Body of pancreas (tissue), 4 donors: ENCODE results near the gene RMI2. TPM values are rescaled to one million over a fixed set of nuclear protein-coding genes. Genes with fewer than 3 reads are reported as not detected.

ENCODE experiments used
- ATAC-seq: fragments of 150-250 bp; one replicate; pipeline ENCODE4 v1.9.1; 2016
- DNase-seq, 4 donors: peaks; one replicate each; pipeline ENCODE4 v3.0.0-alpha.2; 2019
- H3K27ac ChIP-seq, 4 donors: fragments of 200-600 bp; sonication (generic); 1 replicate in 3 of 4; 2 replicates in 1 of 4; pipeline versions ENCODE4 v1.5.1 to v1.6.1; 2016 to 2019; ENCODE audit warnings: mild to moderate bottlenecking in 1 of 4, mixed read lengths in 1 of 4, moderate library complexity in 1 of 4
- H3K27me3 ChIP-seq, 2 donors: fragments of 200-600 bp; sonication (generic); one replicate each; pipeline ENCODE4 v1.6.0; 2016; ENCODE audit warnings: mild to moderate bottlenecking in 1 of 2
- H3K36me3 ChIP-seq, 2 donors: fragments of 200-600 bp; sonication (generic); replicated peaks in 1 of 2; 2 replicates each; pipeline ENCODE4 v1.5.1; 2016; ENCODE audit warnings: low read depth in 2 of 2; ENCODE audit not compliant: insufficient read depth in 1 of 2
- H3K4me1 ChIP-seq: fragments of 200-600 bp; sonication (generic); one replicate; pipeline ENCODE4 v1.6.0; 2016
- H3K4me3 ChIP-seq, 2 donors: fragments of 200-600 bp; sonication (generic); 1 replicate in 1 of 2; 2 replicates in 1 of 2; pipeline ENCODE4 v1.5.1; 2016 to 2019
- H3K9me3 ChIP-seq, 3 donors: fragments of 200-600 bp; sonication (generic); 1 replicate in 2 of 3; 2 replicates in 1 of 3; pipeline ENCODE4 v1.5.1; 2016
- POLR2A ChIP-seq, 3 donors: fragments of 450-650 bp; IDR thresholded peaks; one replicate each; pipeline ENCODE4 v1.6.1; 2016; ENCODE audit warnings: antibody characterized with exemption in 3 of 3, mild to moderate bottlenecking in 2 of 3
- WGBS, 2 donors: methylation state at CpG; one replicate each; pipeline ENCODE4 v1.1.5; 2017; 5-methylcytosine and 5-hydroxymethylcytosine counted together
- intact Hi-C: fragments of 100-400 bp; cut with DNase I; formaldehyde crosslinking; loops from one replicate; pipeline ENCODE4 v1.15.1; 2023
- total RNA-seq, 2 donors: library from RNA; depleted of rRNA; stranded (reverse); fragments of >200 nt; gene quantifications; one replicate each; pipeline ENCODE4 v1.1.0, GENCODE V29; 2016
- TF ChIP-seq, protein P1 (sequence below), 7 experiments: fragments of 450-650 bp in 4 of 7; fragments of 200-600 bp in 3 of 7; sonication (generic) in 3 of 7; IDR thresholded peaks; one replicate each; pipeline ENCODE4 v1.5.1; 2016 to 2019; ENCODE audit warnings: antibody characterized with exemption in 7 of 7

RMI2 gene
- total RNA-seq, 2 donors from 2014 or later = 1.3 to 3.0 TPM

GRCh38 chr16:11350921-11351335 is 5.7 kb downstream of the RMI2 start:
- peak overlapping the region in 1 of 4 donors; percentile 71 for H3K27ac ChIP-seq
- intact Hi-C loops = no loop called here
- DNase-seq (no peak), ATAC-seq (no peak)
- H3K36me3 ChIP-seq = no peaks in the 10 kb centered on the region
- WGBS, 2 donors = 73 to 88% methylated on average over 8 of the region's 8 CpGs
- H3K4me1 ChIP-seq = peaks cover 10% of the 10 kb centered on the region
- H3K4me3 ChIP-seq = no peak overlapping the region
- TF ChIP-seq, protein P1, sequence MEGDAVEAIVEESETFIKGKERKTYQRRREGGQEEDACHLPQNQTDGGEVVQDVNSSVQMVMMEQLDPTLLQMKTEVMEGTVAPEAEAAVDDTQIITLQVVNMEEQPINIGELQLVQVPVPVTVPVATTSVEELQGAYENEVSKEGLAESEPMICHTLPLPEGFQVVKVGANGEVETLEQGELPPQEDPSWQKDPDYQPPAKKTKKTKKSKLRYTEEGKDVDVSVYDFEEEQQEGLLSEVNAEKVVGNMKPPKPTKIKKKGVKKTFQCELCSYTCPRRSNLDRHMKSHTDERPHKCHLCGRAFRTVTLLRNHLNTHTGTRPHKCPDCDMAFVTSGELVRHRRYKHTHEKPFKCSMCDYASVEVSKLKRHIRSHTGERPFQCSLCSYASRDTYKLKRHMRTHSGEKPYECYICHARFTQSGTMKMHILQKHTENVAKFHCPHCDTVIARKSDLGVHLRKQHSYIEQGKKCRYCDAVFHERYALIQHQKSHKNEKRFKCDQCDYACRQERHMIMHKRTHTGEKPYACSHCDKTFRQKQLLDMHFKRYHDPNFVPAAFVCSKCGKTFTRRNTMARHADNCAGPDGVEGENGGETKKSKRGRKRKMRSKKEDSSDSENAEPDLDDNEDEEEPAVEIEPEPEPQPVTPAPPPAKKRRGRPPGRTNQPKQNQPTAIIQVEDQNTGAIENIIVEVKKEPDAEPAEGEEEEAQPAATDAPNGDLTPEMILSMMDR (IDR thresholded peaks at IDR 0.05) = no peak
- TF ChIP-seq POLR2A (IDR thresholded peaks at IDR 0.05) = no peak
- H3K9me3 ChIP-seq = no peaks in the 10 kb centered on the region
- no peaks in the 10 kb centered on the region for H3K27me3 ChIP-seq

DNA sequence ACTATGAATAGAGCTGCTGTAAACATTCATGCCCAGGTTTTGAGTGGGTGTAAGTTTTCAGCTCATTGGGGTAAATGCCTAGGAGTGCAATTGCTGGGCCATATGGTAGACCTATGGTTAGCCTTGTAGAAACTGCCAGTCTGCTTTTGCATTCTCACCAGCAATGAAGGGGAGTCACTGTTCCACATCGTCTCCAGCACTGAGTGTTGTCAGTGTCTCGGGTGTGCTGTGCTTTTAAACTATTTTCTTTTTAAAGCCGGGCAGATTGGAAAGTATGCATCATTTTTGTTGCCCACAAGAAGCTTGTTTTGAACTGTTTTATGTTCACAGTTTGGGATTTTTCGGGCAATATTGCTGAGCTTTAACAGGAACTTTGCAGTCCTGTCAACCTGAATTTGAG is 7.9 kb downstream of the RMI2 start:
- intact Hi-C loops = no loop called here
- H3K4me3 ChIP-seq = no peak overlapping the region
- no peaks in the 10 kb centered on the region for H3K9me3 ChIP-seq
- H3K36me3 ChIP-seq = no peaks in the 10 kb centered on the region
- ATAC-seq (no peak), DNase-seq (no peak)
- no peak overlapping the region for H3K27ac ChIP-seq
- TF ChIP-seq POLR2A (IDR thresholded peaks at IDR 0.05) = no peak
- TF ChIP-seq, protein P1 (IDR thresholded peaks at IDR 0.05) = no peak
- 49 to 75% methylated on average over 4 of the region's 4 CpGs for WGBS, 2 donors
- H3K4me1 ChIP-seq = peaks cover 27% of the 10 kb centered on the region
- H3K27me3 ChIP-seq = no peaks in the 10 kb centered on the region

- H3K9me3 ChIP-seq = no peaks in the 10 kb centered on the region
- 84 to 92% methylated on average over 5 of the region's 5 CpGs for WGBS, 2 donors
- no peak overlapping the region for H3K4me3 ChIP-seq
- TF ChIP-seq, protein P1 (IDR thresholded peaks at IDR 0.05) = no peak
- TF ChIP-seq POLR2A (IDR thresholded peaks at IDR 0.05) = no peak
- ATAC-seq (no peak), DNase-seq (no peak)
- H3K27ac ChIP-seq = no peak overlapping the region
- H3K36me3 ChIP-seq = no peaks in the 10 kb centered on the region
- H3K27me3 ChIP-seq = no peaks in the 10 kb centered on the region
- intact Hi-C loops = no loop called here
- peaks cover 33% of the 10 kb centered on the region for H3K4me1 ChIP-seq
Measured at GRCh38 chr16:11354407-11354732, 9.1 kb downstream of the RMI2 start.

GRCh38 chr16:11354733-11355574 is 9.7 kb downstream of the RMI2 start:
- TF ChIP-seq, protein P1 (IDR thresholded peaks at IDR 0.05) = no peak
- TF ChIP-seq POLR2A (IDR thresholded peaks at IDR 0.05) = no peak
- Histone ChIP-seq H3K27me3 (no peaks in the 10 kb centered on the region), H3K4me1 (peaks cover 31% of the 10 kb centered on the region), H3K36me3 (no peaks in the 10 kb centered on the region), H3K4me3 (no peak overlapping the region), H3K27ac (no peak overlapping the region), H3K9me3 (no peaks in the 10 kb centered on the region)
- ATAC-seq = no peak
- WGBS, 2 donors = 69 to 85% methylated on average over 11 of the region's 11 CpGs
- DNase-seq = no peak
- intact Hi-C loops = loop anchor here (5.0 kb wide), 1 partner anchor 388 kb away; no protein-coding TSS in a partner anchor

- Histone ChIP-seq H3K4me1 (peaks cover 32% of the 10 kb centered on the region), H3K27ac (no peak overlapping the region), H3K27me3 (no peaks in the 10 kb centered on the region), H3K9me3 (no peaks in the 10 kb centered on the region), H3K4me3 (no peak overlapping the region), H3K36me3 (no peaks in the 10 kb centered on the region)
- no peak for DNase-seq
- intact Hi-C loops = loop anchor here (5.0 kb wide), 1 partner anchor 389 kb away; no protein-coding TSS in a partner anchor
- TF ChIP-seq, protein P1 (IDR thresholded peaks at IDR 0.05) = no peak
- TF ChIP-seq POLR2A (IDR thresholded peaks at IDR 0.05) = no peak
- no peak for ATAC-seq
- WGBS, 2 donors = 68 to 70% methylated on average over 8 of the region's 8 CpGs
Measured at GRCh38 chr16:11355862-11356261, 10.6 kb downstream of the RMI2 start.
